ENCODE measurements around the gene LAP3. TPM values are rescaled to one million over a fixed set of nuclear protein-coding genes. Genes with fewer than 3 reads are reported as not detected.

LAP3 gene
- total and polyA plus RNA-seq, 3 experiments from 2014 or later = 49.6 to 93.0 (median 89.0) TPM

DNA sequence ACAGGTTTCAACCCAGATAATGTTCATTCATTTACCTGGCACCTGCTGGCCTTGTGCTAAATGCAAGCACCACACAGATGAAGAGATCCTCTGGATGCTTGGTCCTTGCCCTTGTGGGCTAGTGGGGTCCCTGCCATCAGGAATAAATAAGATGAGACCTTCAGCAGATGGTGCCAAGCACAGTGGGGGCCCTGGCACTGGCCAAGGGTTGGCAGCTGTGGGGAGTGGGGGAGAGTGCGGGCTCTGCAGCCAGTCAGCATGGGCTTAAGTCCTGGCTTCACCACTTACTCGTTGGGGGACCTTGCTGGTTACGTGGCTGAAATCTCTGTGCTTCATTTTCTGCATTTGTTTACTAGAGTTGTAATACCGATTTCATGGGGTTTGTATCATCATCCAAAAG, 6.9 kb downstream of the LAP3 start:
- H3K27ac ChIP-seq (ENCODE audit: low read depth, low read length) = no peak overlapping the region
- Mint-ChIP-seq H3K27me3 (no peaks in the 10 kb centered on the region), H3K27ac (no peak overlapping the region), H3K4me3 (peak overlapping the region in 1 of 7 donors; percentile 65), H3K4me1 (peaks cover 11 to 24% (median 19%) of the 10 kb centered on the region in 3 donors), H3K9me3 (no peaks in the 10 kb centered on the region), H3K36me3 (peaks cover 7 to 87% (median 22%) of the 10 kb centered on the region in 3 donors)
- peaks cover 7% of the 10 kb centered on the region for H3K4me1 ChIP-seq (ENCODE audit: insufficient read depth, low read length)
- no peak overlapping the region for H3K4me3 ChIP-seq (ENCODE audit: low read length)
- POLR2A ChIA-PET = no interaction called here
- CTCF ChIA-PET = no interaction called here
- H3K27me3 ChIP-seq (ENCODE audit: insufficient read depth, low read length, poor library complexity, severe bottlenecking) = no peaks in the 10 kb centered on the region
- no peak for DNase-seq
- no peaks in the 10 kb centered on the region for H3K9me3 ChIP-seq (ENCODE audit: low read length)
- H3K36me3 ChIP-seq (ENCODE audit: insufficient read depth, low read length) = peaks cover 54% of the 10 kb centered on the region

DNA sequence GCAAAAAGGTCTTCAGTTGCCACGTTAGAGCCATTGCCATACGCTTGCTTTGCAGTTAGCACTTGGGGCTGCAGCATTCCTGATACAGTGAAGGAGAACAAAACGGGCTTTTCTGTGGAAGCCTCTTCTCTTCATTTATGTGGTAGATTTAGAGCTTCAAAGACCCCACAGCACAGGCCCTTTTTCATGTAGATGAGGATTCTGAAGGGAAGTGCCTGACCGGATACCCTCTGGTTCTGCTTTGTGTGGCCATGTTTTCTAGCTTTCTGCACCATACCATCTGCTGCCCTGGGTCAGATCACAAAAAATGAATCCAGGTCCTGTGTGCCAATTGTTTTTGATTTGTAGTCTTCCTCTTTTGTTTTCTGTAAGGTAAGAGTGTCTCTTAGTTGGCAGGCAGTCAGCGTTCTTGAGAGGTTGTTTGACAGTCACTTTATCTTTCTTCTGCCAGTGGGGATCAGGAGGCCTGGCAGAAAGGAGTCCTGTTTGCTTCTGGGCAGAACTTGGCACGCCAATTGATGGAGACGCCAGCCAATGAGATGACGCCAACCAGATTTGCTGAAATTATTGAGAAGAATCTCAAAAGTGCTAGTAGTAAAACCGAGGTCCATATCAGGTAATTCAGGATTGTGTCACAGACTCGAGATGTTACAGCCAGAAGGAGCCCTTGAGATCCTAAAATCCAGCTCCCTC, 7.7 kb downstream of the LAP3 start:
- ChIA-PET POLR2A (no interaction called here), CTCF (no interaction called here)
- H3K27ac ChIP-seq (ENCODE audit: low read depth, low read length) = no peak overlapping the region
- Mint-ChIP-seq H3K4me3 (no peak overlapping the region), H3K36me3 (peaks cover 7 to 90% (median 24%) of the 10 kb centered on the region in 3 donors), H3K27ac (peak overlapping the region in 1 of 8 donors; percentile 36), H3K9me3 (no peaks in the 10 kb centered on the region), H3K27me3 (no peaks in the 10 kb centered on the region), H3K4me1 (peaks cover 6 to 16% (median 13%) of the 10 kb centered on the region in 3 donors)
- H3K36me3 ChIP-seq (ENCODE audit: insufficient read depth, low read length) = peaks cover 60% of the 10 kb centered on the region
- H3K27me3 ChIP-seq (ENCODE audit: insufficient read depth, low read length, poor library complexity, severe bottlenecking) = no peaks in the 10 kb centered on the region
- DNase-seq = no peak
- no peak overlapping the region for H3K4me3 ChIP-seq (ENCODE audit: low read length)
- no peaks in the 10 kb centered on the region for H3K4me1 ChIP-seq (ENCODE audit: insufficient read depth, low read length)
- H3K9me3 ChIP-seq (ENCODE audit: low read length) = no peaks in the 10 kb centered on the region

DNA sequence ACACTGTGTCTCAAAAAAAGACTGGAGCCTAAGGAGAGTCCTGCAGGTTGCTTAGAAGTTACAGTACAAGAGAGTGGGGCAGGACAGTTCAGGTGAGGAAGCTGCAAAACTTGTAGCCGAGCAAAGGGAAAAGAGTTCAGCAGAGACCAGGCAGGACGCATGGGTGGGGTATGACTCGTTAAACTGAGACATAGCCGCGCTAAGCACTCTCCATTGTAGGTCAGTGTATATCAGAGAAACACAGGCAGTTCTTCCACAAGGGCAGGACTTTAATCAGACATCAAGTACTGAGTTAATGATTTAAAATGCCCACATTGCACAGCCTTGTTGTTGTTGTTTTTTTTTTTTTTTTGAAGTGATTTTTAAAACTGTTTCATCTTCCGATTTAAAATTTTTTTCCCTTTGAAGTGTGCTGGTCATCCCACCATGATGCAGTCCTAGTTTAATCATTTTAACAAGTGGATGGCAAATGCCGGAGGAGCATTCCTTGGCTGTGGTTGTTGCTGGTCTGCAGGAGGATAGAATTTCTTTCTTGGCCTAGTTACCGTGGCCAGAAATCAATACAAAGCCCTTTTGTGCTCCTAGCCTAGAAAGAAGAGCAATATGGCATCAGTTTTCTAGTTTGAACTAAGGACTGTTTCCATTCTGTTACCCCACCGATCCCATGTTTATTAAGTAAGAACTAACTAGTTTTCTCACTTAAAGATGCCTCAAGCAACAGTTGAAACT, 10.3 kb downstream of the LAP3 start:
- ChIA-PET CTCF (interaction anchor here (1.1 to 1.3 kb wide), 2 partner anchors 9 to 55 kb away, joined by 3 read pairs; no protein-coding TSS in a partner anchor), POLR2A (no interaction called here)
- no peaks in the 10 kb centered on the region for H3K27me3 ChIP-seq (ENCODE audit: insufficient read depth, low read length, poor library complexity, severe bottlenecking)
- Mint-ChIP-seq H3K4me1 (peaks cover 3 to 7% (median 4%) of the 10 kb centered on the region in 3 donors), H3K9me3 (no peaks in the 10 kb centered on the region), H3K27ac (peak overlapping the region in 3 of 8 donors; percentile 22 to 61 (median 29)), H3K36me3 (peaks cover 7 to 83% (median 27%) of the 10 kb centered on the region in 3 donors), H3K27me3 (no peaks in the 10 kb centered on the region), H3K4me3 (no peak overlapping the region)
- H3K4me3 ChIP-seq (ENCODE audit: low read length) = no peak overlapping the region
- no peak for DNase-seq
- peaks cover 59% of the 10 kb centered on the region for H3K36me3 ChIP-seq (ENCODE audit: insufficient read depth, low read length)
- H3K9me3 ChIP-seq (ENCODE audit: low read length) = no peaks in the 10 kb centered on the region
- no peaks in the 10 kb centered on the region for H3K4me1 ChIP-seq (ENCODE audit: insufficient read depth, low read length)
- no peak overlapping the region for H3K27ac ChIP-seq (ENCODE audit: low read depth, low read length)

DNA sequence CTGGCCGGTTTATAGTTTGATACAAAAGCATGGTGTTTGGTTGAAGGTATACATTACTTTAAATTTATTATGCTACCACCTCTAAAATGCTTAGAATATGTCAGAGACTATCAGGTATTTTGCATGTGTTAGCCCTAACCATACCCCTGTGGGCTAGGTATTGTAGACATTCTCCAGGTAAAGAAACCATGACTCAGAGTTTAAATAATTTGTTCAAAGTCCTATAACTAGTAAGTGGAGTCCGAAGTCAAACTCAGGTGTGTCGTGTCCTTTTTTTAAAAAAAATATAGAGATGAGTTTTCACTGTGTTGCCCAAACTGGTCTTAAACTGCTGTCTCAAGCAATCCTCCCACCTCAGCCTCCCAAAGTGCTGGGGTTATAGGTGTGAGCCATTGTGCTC, 12.4 kb downstream of the LAP3 start:
- Histone ChIP-seq H3K9me3 (ENCODE audit: low read length) (no peaks in the 10 kb centered on the region), H3K4me3 (ENCODE audit: low read length) (no peak overlapping the region), H3K36me3 (ENCODE audit: insufficient read depth, low read length) (peaks cover 43% of the 10 kb centered on the region), H3K27me3 (ENCODE audit: insufficient read depth, low read length, poor library complexity, severe bottlenecking) (no peaks in the 10 kb centered on the region), H3K27ac (ENCODE audit: low read depth, low read length) (no peak overlapping the region), H3K4me1 (ENCODE audit: insufficient read depth, low read length) (no peaks in the 10 kb centered on the region)
- Mint-ChIP-seq H3K4me3 (no peak overlapping the region), H3K36me3 (peaks cover 7 to 79% (median 33%) of the 10 kb centered on the region in 3 donors), H3K9me3 (no peaks in the 10 kb centered on the region), H3K27me3 (no peaks in the 10 kb centered on the region), H3K4me1 (peaks cover 6 to 11% (median 9%) of the 10 kb centered on the region in 3 donors), H3K27ac (no peak overlapping the region)
- no peak for DNase-seq
- CTCF ChIA-PET = no interaction called here
- POLR2A ChIA-PET = no interaction called here

DNA sequence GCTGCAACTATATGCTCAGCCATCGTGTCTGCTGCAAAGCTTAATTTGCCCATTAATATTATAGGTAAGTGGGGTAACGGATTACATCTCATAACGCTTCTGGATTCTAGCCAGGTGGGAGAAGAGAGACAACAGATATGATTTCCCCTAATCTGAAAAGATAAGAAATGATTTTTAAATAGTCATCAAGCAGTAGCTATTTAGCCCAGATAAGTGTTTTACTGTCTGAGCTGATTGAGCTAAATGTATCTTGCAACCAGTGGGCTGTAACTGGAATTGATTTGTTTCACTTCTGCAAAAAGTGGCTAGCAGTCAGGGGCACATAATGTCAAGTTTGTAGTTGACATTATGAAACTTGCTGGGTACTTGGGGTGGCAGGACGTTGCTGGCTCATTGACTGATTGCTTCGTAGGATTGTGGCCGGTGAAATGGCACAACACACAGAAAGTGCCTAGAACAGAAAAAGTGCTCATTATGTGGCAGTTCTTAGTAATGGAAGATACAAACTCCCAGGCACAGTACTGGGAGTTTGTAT, 18.5 kb downstream of the LAP3 start:
- H3K36me3 Mint-ChIP-seq = peaks cover 8 to 79% (median 34%) of the 10 kb centered on the region in 3 donors
- H3K4me3 Mint-ChIP-seq = no peak overlapping the region
- POLR2A ChIA-PET = no interaction called here

DNA sequence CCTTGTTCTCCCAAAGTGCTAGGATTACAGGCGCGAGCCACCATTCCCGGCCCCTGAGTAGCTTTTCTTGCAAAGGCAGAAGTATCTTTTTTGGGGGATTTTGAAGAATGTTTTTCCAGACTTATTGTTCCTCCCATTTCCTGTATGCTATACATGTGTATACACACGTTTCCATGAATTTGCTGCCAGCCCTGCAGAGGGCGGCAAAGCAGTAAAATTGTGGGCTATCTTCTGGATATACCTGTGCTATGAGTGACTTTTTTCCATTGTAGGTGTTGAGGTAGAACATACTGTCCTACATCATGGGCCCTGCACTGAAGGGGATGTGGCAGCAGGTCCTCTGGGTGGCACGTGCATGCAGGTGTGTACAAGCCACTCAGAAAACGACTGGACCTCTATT, 20.5 kb downstream of the LAP3 start:
- Mint-ChIP-seq H3K9me3 (no peaks in the 10 kb centered on the region), H3K4me1 (peaks cover 2 to 4% (median 3%) of the 10 kb centered on the region in 3 donors), H3K27ac (peak overlapping the region in 1 of 8 donors; percentile 29), H3K4me3 (no peak overlapping the region), H3K27me3 (no peaks in the 10 kb centered on the region), H3K36me3 (peaks cover 8 to 80% (median 31%) of the 10 kb centered on the region in 3 donors)
- H3K27ac ChIP-seq (ENCODE audit: low read depth, low read length) = no peak overlapping the region
- no peaks in the 10 kb centered on the region for H3K4me1 ChIP-seq (ENCODE audit: insufficient read depth, low read length)
- no peaks in the 10 kb centered on the region for H3K9me3 ChIP-seq (ENCODE audit: low read length)
- ChIA-PET POLR2A (no interaction called here), CTCF (interaction anchor here (1.3 kb wide), 1 partner anchor 39 kb away, joined by 4 read pairs; no protein-coding TSS in a partner anchor)
- H3K36me3 ChIP-seq (ENCODE audit: insufficient read depth, low read length) = peaks cover 32% of the 10 kb centered on the region
- H3K4me3 ChIP-seq (ENCODE audit: low read length) = no peak overlapping the region
- H3K27me3 ChIP-seq (ENCODE audit: insufficient read depth, low read length, poor library complexity, severe bottlenecking) = no peaks in the 10 kb centered on the region
- DNase-seq = no peak

More for the DNA sequence above, 18.5 kb downstream of the LAP3 start:
- H3K4me1 ChIP-seq (ENCODE audit: insufficient read depth, low read length) = no peaks in the 10 kb centered on the region
- H3K36me3 ChIP-seq (ENCODE audit: insufficient read depth, low read length) = peaks cover 35% of the 10 kb centered on the region
- CTCF ChIA-PET = interaction anchor here (2.1 kb wide), 1 partner anchor 47 kb away, joined by 5 read pairs; no protein-coding TSS in a partner anchor
- no peak overlapping the region for H3K27ac ChIP-seq (ENCODE audit: low read depth, low read length)
- DNase-seq = no peak
- H3K27me3 Mint-ChIP-seq = no peaks in the 10 kb centered on the region
- peaks cover 3 to 11% (median 7%) of the 10 kb centered on the region in 3 donors for H3K4me1 Mint-ChIP-seq
- H3K4me3 ChIP-seq (ENCODE audit: low read length) = no peak overlapping the region
- peak overlapping the region in 2 of 8 donors; percentile 31 to 64 for H3K27ac Mint-ChIP-seq
- H3K27me3 ChIP-seq (ENCODE audit: insufficient read depth, low read length, poor library complexity, severe bottlenecking) = no peaks in the 10 kb centered on the region
- no peaks in the 10 kb centered on the region for H3K9me3 ChIP-seq (ENCODE audit: low read length)
- no peaks in the 10 kb centered on the region for H3K9me3 Mint-ChIP-seq

DNA sequence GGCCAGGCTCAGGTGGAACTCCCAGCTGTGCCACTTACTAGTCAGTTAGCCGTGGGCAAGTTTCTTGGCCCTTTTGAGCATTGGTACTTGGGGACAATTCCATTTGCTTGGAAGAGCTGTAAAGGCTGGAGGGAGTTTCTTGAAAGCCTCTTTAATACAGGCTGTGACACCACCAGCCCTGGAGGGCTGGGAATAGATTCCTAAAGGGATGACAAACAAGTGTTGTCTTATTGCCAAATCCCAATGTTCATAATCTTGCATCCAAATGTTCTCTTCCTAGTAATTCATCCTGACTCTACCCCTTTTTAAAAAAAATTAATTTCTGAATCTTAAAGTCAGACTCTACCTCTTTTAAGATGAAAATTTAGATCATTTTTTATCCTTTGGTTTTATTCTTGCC, 22.8 kb downstream of the LAP3 start:
- H3K36me3 ChIP-seq (ENCODE audit: insufficient read depth, low read length) = peaks cover 36% of the 10 kb centered on the region

DNA sequence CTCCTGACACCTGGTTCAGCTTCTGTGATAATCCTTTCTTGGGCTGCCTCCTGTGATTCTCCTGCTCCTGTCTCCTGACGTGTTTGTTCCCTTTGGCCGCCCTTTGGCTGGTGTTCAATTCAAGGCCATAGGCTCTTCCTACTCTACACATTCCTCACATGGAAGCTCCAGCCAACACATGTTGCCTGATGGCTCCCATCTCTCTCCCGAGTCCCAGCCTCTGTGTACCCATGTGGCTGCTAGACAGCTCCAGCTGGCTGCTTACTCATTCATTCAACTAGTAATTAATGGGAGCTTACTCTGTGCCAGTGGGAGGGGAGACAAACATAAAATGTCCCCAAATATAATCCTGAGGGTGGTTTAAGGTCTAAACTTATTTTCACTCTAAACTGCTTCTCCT, 28.2 kb downstream of the LAP3 start:
- Histone ChIP-seq H3K36me3 (ENCODE audit: insufficient read depth, low read length) (peaks cover 29% of the 10 kb centered on the region), H3K27ac (ENCODE audit: low read depth, low read length) (no peak overlapping the region), H3K9me3 (ENCODE audit: low read length) (no peaks in the 10 kb centered on the region), H3K27me3 (ENCODE audit: insufficient read depth, low read length, poor library complexity, severe bottlenecking) (no peaks in the 10 kb centered on the region), H3K4me3 (ENCODE audit: low read length) (no peak overlapping the region), H3K4me1 (ENCODE audit: insufficient read depth, low read length) (no peaks in the 10 kb centered on the region)
- H3K9me3 Mint-ChIP-seq = no peaks in the 10 kb centered on the region
- no peak overlapping the region for H3K4me3 Mint-ChIP-seq
- ChIA-PET POLR2A (interaction anchor here (0.6 kb wide), 1 partner anchor 720 kb away, joined by 3 read pairs; no protein-coding TSS in a partner anchor), CTCF (no interaction called here)
- H3K27me3 Mint-ChIP-seq = no peaks in the 10 kb centered on the region
- DNase-seq = no peak
- no peak overlapping the region for H3K27ac Mint-ChIP-seq
- H3K4me1 Mint-ChIP-seq = no peaks in the 10 kb centered on the region
- H3K36me3 Mint-ChIP-seq = peaks cover 0 to 57% (median 9%) of the 10 kb centered on the region in 3 donors

More for the DNA sequence above, 22.8 kb downstream of the LAP3 start:
- Histone ChIP-seq H3K4me1 (ENCODE audit: insufficient read depth, low read length) (no peaks in the 10 kb centered on the region), H3K27ac (ENCODE audit: low read depth, low read length) (no peak overlapping the region), H3K4me3 (ENCODE audit: low read length) (no peak overlapping the region), H3K9me3 (ENCODE audit: low read length) (no peaks in the 10 kb centered on the region), H3K27me3 (ENCODE audit: insufficient read depth, low read length, poor library complexity, severe bottlenecking) (no peaks in the 10 kb centered on the region)
- H3K27me3 Mint-ChIP-seq = no peaks in the 10 kb centered on the region
- H3K4me3 Mint-ChIP-seq = no peak overlapping the region
- ChIA-PET POLR2A (no interaction called here), CTCF (interaction anchor here (0.8 to 0.9 kb wide), 2 partner anchors 8 to 14 kb away, joined by 3 to 4 read pairs; partner anchors contain the start of gene MED28)
- DNase-seq = no peak
- H3K27ac Mint-ChIP-seq = no peak overlapping the region
- no peaks in the 10 kb centered on the region for H3K4me1 Mint-ChIP-seq
- peaks cover 8 to 70% (median 21%) of the 10 kb centered on the region in 3 donors for H3K36me3 Mint-ChIP-seq
- no peaks in the 10 kb centered on the region for H3K9me3 Mint-ChIP-seq
